Esophagus squamous epithelium (tissue), 4 donors: ENCODE results near the gene TADA2B.

Experiments used
- CTCF ChIP-seq, 6 experiments: fragments of 450-650 bp in 4 of 6; fragments of 200-600 bp in 2 of 6; sonication (generic) in 2 of 6; IDR thresholded peaks; one replicate each; pipeline ENCODE4 v1.5.1; 2016 to 2019; ENCODE audit warnings: antibody characterized with exemption in 6 of 6, mild to moderate bottlenecking in 4 of 6, moderate library complexity in 4 of 6
- POLR2A ChIP-seq, 4 donors: fragments of 450-650 bp; IDR thresholded peaks; one replicate each; pipeline ENCODE4 v1.6.1; 2017; ENCODE audit warnings: antibody characterized with exemption in 4 of 4, mild to moderate bottlenecking in 4 of 4, moderate library complexity in 3 of 4

GRCh38 chr4:7060346-7061150, 17.4 kb downstream of the TADA2B start:
- TF ChIP-seq CTCF (IDR thresholded peaks at IDR 0.05) (no peak), POLR2A (IDR thresholded peaks at IDR 0.05) (no peak)
